ENCODE results near the gene C17orf50.

Gene C17orf50

GRCh38 chr17:35786941-35787432 lies 26.3 kb downstream of the C17orf50 start:
- TF ChIP-seq POLR2A (IDR thresholded peaks at IDR 0.05; ENCODE audit: extremely low read depth, insufficient read length) (no peak), MAX (IDR thresholded peaks at IDR 0.05; ENCODE audit: low read depth, low read length) (no peak), MYC (IDR thresholded peaks at IDR 0.05; ENCODE audit: low read depth, low read length) (no peak), CTCF (IDR thresholded peaks at IDR 0.05; ENCODE audit: low read depth, low read length) (no peak)
- DNase-seq (ENCODE audit: low read depth) = no peak
- no peak overlapping the region for H3K4me3 ChIP-seq (ENCODE audit: low read depth, low read length)

GRCh38 chr17:35788477-35789368 lies 28.0 kb downstream of the C17orf50 start:
- H3K4me3 ChIP-seq (ENCODE audit: low read depth, low read length) = no peak overlapping the region
- no peak for DNase-seq (ENCODE audit: low read depth)
- TF ChIP-seq MAX (IDR thresholded peaks at IDR 0.05; ENCODE audit: low read depth, low read length) (no peak), CTCF (IDR thresholded peaks at IDR 0.05; ENCODE audit: low read depth, low read length) (no peak), POLR2A (IDR thresholded peaks at IDR 0.05; ENCODE audit: extremely low read depth, insufficient read length) (no peak), MYC (IDR thresholded peaks at IDR 0.05; ENCODE audit: low read depth, low read length) (no peak)

- H3K4me3 ChIP-seq (ENCODE audit: low read depth, low read length) = no peak overlapping the region
- DNase-seq (ENCODE audit: low read depth) = no peak
- TF ChIP-seq MAX (IDR thresholded peaks at IDR 0.05; ENCODE audit: low read depth, low read length) (no peak), POLR2A (IDR thresholded peaks at IDR 0.05; ENCODE audit: extremely low read depth, insufficient read length) (no peak), MYC (IDR thresholded peaks at IDR 0.05; ENCODE audit: low read depth, low read length) (no peak), CTCF (IDR thresholded peaks at IDR 0.05; ENCODE audit: low read depth, low read length) (no peak)
Measured at GRCh38 chr17:35790841-35791240, 30.2 kb downstream of the C17orf50 start.

GRCh38 chr17:35791681-35792350 lies 31.1 kb downstream of the C17orf50 start:
- DNase-seq (ENCODE audit: low read depth) = no peak
- no peak for TF ChIP-seq CTCF (IDR thresholded peaks at IDR 0.05; ENCODE audit: low read depth, low read length)
- no peak for TF ChIP-seq POLR2A (IDR thresholded peaks at IDR 0.05; ENCODE audit: extremely low read depth, insufficient read length)
- TF ChIP-seq MAX (IDR thresholded peaks at IDR 0.05; ENCODE audit: low read depth, low read length) = no peak
- no peak for TF ChIP-seq MYC (IDR thresholded peaks at IDR 0.05; ENCODE audit: low read depth, low read length)
- no peak overlapping the region for H3K4me3 ChIP-seq (ENCODE audit: low read depth, low read length)

GRCh38 chr17:35793257-35793656 lies 32.6 kb downstream of the C17orf50 start:
- no peak for DNase-seq (ENCODE audit: low read depth)
- TF ChIP-seq MYC (IDR thresholded peaks at IDR 0.05; ENCODE audit: low read depth, low read length) = no peak
- TF ChIP-seq POLR2A (IDR thresholded peaks at IDR 0.05; ENCODE audit: extremely low read depth, insufficient read length) = no peak
- no peak for TF ChIP-seq CTCF (IDR thresholded peaks at IDR 0.05; ENCODE audit: low read depth, low read length)
- TF ChIP-seq MAX (IDR thresholded peaks at IDR 0.05; ENCODE audit: low read depth, low read length) = no peak
- H3K4me3 ChIP-seq (ENCODE audit: low read depth, low read length) = no peak overlapping the region

Data from NB4 (cell line).